ENCODE measurements around the gene CPNE9.

The CPNE9 gene

GRCh38 chr3:9715764-9716437 lies 12.3 kb downstream of the CPNE9 start:
- no peak for DNase-seq (ENCODE audit: low read depth)

- DNase-seq (ENCODE audit: low read depth) = no peak
Measured at GRCh38 chr3:9716801-9717555, 13.3 kb downstream of the CPNE9 start.

GRCh38 chr3:9717563-9717962 lies 13.9 kb downstream of the CPNE9 start:
- no peak for DNase-seq (ENCODE audit: low read depth)

GRCh38 chr3:9718118-9718517 lies 14.5 kb downstream of the CPNE9 start:
- no peak for DNase-seq (ENCODE audit: low read depth)

- DNase-seq (ENCODE audit: low read depth) = no peak
Measured at GRCh38 chr3:9721015-9721699, 17.5 kb downstream of the CPNE9 start.

- DNase-seq (ENCODE audit: low read depth) = no peak
Measured at GRCh38 chr3:9721700-9722060, 18.0 kb downstream of the CPNE9 start.

GRCh38 chr3:9725775-9726515 lies 22.3 kb downstream of the CPNE9 start:
- no peak for DNase-seq (ENCODE audit: low read depth)

GRCh38 chr3:9727041-9727595 lies 23.5 kb downstream of the CPNE9 start:
- no peak for DNase-seq (ENCODE audit: low read depth)

- no peak for DNase-seq (ENCODE audit: low read depth)
Measured at GRCh38 chr3:9727743-9728142, 24.1 kb downstream of the CPNE9 start.

GRCh38 chr3:9729419-9729818 lies 25.8 kb downstream of the CPNE9 start:
- no peak for DNase-seq (ENCODE audit: low read depth)

GRCh38 chr3:9730657-9731205 lies 27.1 kb downstream of the CPNE9 start:
- no peak for DNase-seq (ENCODE audit: low read depth)

GRCh38 chr3:9731206-9732079 lies 27.8 kb downstream of the CPNE9 start, which contains the start of gene BRPF1:
BRPF1 (plus strand) TSS chr3:9731735; CDS start chr3:9734141, 2,406 bp downstream.
- peak; percentile 99 for DNase-seq (ENCODE audit: low read depth)

- no peak for DNase-seq (ENCODE audit: low read depth)
Measured at GRCh38 chr3:9732080-9732739, 28.6 kb downstream of the CPNE9 start.

GRCh38 chr3:9732740-9733115 lies 29.1 kb downstream of the CPNE9 start:
- DNase-seq (ENCODE audit: low read depth) = no peak

GRCh38 chr3:9736831-9737230 lies 33.2 kb downstream of the CPNE9 start:
- no peak for DNase-seq (ENCODE audit: low read depth)

GRCh38 chr3:9739181-9739580 lies 35.5 kb downstream of the CPNE9 start:
- DNase-seq (ENCODE audit: low read depth) = no peak

- no peak for DNase-seq (ENCODE audit: low read depth)
Measured at GRCh38 chr3:9742560-9742959, 38.9 kb downstream of the CPNE9 start.

- no peak for DNase-seq (ENCODE audit: low read depth)
Measured at GRCh38 chr3:9743548-9743947, 39.9 kb downstream of the CPNE9 start.

GRCh38 chr3:9744162-9744561 lies 40.5 kb downstream of the CPNE9 start:
- no peak for DNase-seq (ENCODE audit: low read depth)

GRCh38 chr3:9745521-9745920 lies 41.9 kb downstream of the CPNE9 start:
- DNase-seq (ENCODE audit: low read depth) = no peak

All from activated gamma-delta T cell treated with anti-CD3 and anti-CD28 coated beads, Interleukin-2, amount 50 U/mL, for 16 hours (primary cell).